ENCODE measurements around the gene OAF.
"Not testable (repeated sequence)": the region's sequence is repeated elsewhere in the genome, so short reads cannot be mapped to it uniquely, and the experiment has no call there.

Gene OAF

DNA sequence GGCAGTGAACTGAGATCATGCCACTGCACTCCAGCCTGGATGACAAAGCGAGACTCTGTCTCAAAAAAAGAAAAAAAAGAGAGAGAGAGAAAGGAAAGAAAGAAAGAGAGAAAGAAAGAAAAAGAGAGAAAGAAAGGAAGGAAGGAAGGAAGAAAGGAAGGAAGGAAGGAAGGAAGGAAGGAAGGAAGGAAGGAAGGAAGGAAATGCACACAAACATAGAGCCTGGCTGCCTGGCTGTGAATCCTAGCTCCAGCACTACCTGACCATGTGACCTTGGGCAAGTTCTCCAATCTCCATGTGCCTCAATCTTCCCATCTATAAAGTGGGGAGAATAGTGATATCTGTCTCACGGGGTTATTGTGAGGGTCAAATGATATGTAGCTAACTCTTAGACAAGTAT, 63.1 kb downstream of the OAF start:
- DNase-seq, result not testable (repeated sequence)

DNA sequence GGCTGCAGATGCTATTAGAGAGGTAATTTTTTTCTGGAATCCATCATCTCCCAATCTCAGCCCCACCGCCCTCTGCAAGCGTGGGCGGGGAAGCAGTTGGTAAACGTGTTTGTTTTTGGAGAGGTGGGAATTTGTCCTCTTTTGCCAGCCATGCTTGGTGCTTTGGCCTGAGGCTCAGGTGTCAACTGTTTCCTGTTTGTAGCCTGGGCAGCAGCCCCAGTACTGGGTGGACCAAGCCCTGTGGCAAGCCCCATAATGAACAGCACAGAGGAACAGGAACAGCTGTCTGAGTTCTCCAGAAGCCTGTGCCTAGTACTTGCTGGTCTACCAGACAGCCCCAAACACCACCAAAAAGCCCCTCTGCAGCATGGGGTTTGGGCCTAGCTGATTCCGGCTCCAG, 68.7 kb downstream of the OAF start:
- no peak for DNase-seq
